Astrocyte of the spinal cord (primary cell): ENCODE measurements around the gene HEXB.
"Not testable (repeated sequence)": the region's sequence is repeated elsewhere in the genome, so short reads cannot be mapped to it uniquely, and the experiment has no call there.

ENCODE experiments used
- DNase-seq: peaks from one replicate; pipeline ENCODE4 v3.0.0; 2011; ENCODE audit warnings: low read depth, low spot score
- H3K4me3 ChIP-seq: 2 replicates; pipeline ENCODE4 v1.5.1; 2011; ENCODE audit warnings: low read depth, mild to moderate bottlenecking, low read length, moderate library complexity
- CTCF ChIP-seq: IDR thresholded peaks from 2 replicates; pipeline ENCODE4 v1.5.1; 2012; ENCODE audit warnings: low read depth, mild to moderate bottlenecking, low read length, inconsistent platforms
- in situ Hi-C: cut with HindIII; loops from 2 replicates; pipeline ENCODE4 v1.10.0; 2017; ENCODE audit warnings: low sequenced_read_pairs

The HEXB gene

GRCh38 chr5:74665816-74666215 is 19.2 kb upstream of the HEXB start:
- DNase-seq: no peak
- TF ChIP-seq CTCF: no peak
- in situ Hi-C loops: no loop called here
- no peak overlapping the region for H3K4me3 ChIP-seq

GRCh38 chr5:74667396-74667795 is 17.6 kb upstream of the HEXB start:
- DNase-seq: no peak
- in situ Hi-C loops: no loop called here
- H3K4me3 ChIP-seq: no peak overlapping the region
- TF ChIP-seq CTCF: no peak

- TF ChIP-seq CTCF: no peak
- DNase-seq: no peak
- H3K4me3 ChIP-seq: no peak overlapping the region
- in situ Hi-C loops: no loop called here
Measured at GRCh38 chr5:74669821-74670220, 15.2 kb upstream of the HEXB start.

GRCh38 chr5:74670396-74671038 is 14.5 kb upstream of the HEXB start:
- no peak for TF ChIP-seq CTCF
- DNase-seq: no peak
- in situ Hi-C loops: no loop called here
- H3K4me3 ChIP-seq: no peak overlapping the region

GRCh38 chr5:74672215-74672877 is 12.7 kb upstream of the HEXB start:
- H3K4me3 ChIP-seq: no peak overlapping the region
- DNase-seq: no peak
- TF ChIP-seq CTCF: no peak
- in situ Hi-C loops: no loop called here

GRCh38 chr5:74673011-74673790 is 11.8 kb upstream of the HEXB start:
- H3K4me3 ChIP-seq: no peak overlapping the region
- peak; percentile 58 for DNase-seq
- TF ChIP-seq CTCF: peak; percentile 53
- in situ Hi-C loops: no loop called here

- in situ Hi-C loops, DNase-seq: not testable (repeated sequence)
Measured at GRCh38 chr5:74676466-74676865, 8.6 kb upstream of the HEXB start.

GRCh38 chr5:74678123-74678522 is 6.9 kb upstream of the HEXB start:
- H3K4me3 ChIP-seq, in situ Hi-C loops, DNase-seq: not testable (repeated sequence)

More at GRCh38 chr5:74676466-74676865, 8.6 kb upstream of the HEXB start:
- H3K4me3 ChIP-seq: not testable (repeated sequence)

GRCh38 chr5:74679300-74679699 is 5.7 kb upstream of the HEXB start:
- in situ Hi-C loops, DNase-seq, H3K4me3 ChIP-seq: not testable (repeated sequence)
